HUES64 (cell line): ENCODE data around the gene ACBD3.

Source experiments
- H3K27ac ChIP-seq: 2 replicates; pipeline ENCODE4 v1.7.0; 2013; ENCODE audit warnings: low read depth, low read length, inconsistent platforms
- H3K27me3 ChIP-seq: 2 replicates; pipeline ENCODE4 v1.6.1; 2013; ENCODE audit warnings: mild to moderate bottlenecking, low read length; ENCODE audit not compliant: insufficient read depth
- H3K36me3 ChIP-seq: 2 replicates; pipeline ENCODE4 v1.6.1; 2013; ENCODE audit warnings: mild to moderate bottlenecking, low read length; ENCODE audit not compliant: insufficient read depth
- H3K4me1 ChIP-seq: 2 replicates; pipeline ENCODE4 v1.6.1; 2013; ENCODE audit warnings: mild to moderate bottlenecking, low read length, moderate library complexity; ENCODE audit not compliant: insufficient read depth
- H3K4me3 ChIP-seq: 2 replicates; pipeline ENCODE4 v1.5.1; 2013; ENCODE audit warnings: mild to moderate bottlenecking, low read length, moderate library complexity
- H3K9ac ChIP-seq: 2 replicates; pipeline ENCODE4 v1.6.1; 2013; ENCODE audit warnings: mild to moderate bottlenecking, low read depth, low read length
- H3K9me3 ChIP-seq: 2 replicates; pipeline ENCODE4 v1.6.1; 2013; ENCODE audit warnings: low read depth, low read length; ENCODE audit not compliant: insufficient read depth
- WGBS: fragments of 150-250, 120-280 bp; methylation state at CpG from one replicate; pipeline ENCODE4 v1.1.7; 2013; ENCODE audit warnings: missing lambda C conversion rate; 5-methylcytosine and 5-hydroxymethylcytosine counted together

The ACBD3 gene

DNA sequence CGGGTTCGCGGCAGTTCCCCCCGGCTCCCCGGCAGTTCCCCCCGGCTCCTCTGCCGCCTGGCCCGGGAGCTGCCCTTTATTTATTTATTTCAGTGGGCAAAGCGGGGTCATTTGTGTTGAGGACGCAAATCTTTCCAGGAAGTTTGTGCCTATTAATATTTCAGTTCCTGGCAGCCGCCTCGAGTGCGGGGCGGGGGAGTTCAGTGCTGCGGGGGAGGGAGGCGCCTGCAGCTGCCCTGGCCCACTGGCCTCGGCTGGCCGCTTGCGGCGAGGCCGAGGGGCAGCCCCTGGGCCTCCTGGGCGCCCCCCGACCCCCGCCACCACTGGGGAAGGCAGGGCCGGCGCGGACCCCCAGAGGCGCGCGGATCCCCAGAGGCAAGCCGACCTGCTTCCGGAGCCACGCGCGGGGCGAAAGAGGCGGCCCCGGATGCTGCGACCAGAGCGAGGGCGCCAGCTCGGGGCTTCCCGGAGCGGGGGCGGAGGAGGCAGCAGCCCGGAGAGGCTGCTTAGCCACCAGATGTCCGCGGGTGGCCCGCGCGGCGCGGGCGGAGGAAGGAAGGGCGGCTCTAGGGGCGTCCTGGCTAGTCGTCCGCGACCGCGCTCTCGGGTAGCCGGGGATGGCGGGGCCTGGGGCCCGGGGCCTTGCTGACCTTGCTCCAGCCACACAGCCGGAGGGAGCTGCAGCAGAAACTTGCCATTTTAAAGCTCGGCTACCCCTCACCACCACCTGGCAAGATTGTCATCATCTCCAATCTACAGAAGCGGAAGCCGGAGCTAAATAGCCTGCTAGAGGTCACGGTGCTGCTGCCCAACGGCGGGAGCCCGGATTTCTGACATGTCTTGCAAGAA is 76.1 kb downstream of the ACBD3 start:
- no peaks in the 10 kb centered on the region for H3K36me3 ChIP-seq
- peak overlapping the region; percentile 66 for H3K9ac ChIP-seq
- 2% methylated on average over 73 of the region's 73 CpGs for WGBS
- H3K27me3 ChIP-seq, result peaks cover 20% of the 10 kb centered on the region
- peak overlapping the region; percentile 71 for H3K4me3 ChIP-seq
- H3K4me1 ChIP-seq, result peaks cover 31% of the 10 kb centered on the region
- H3K27ac ChIP-seq, result peak overlapping the region; percentile 46; the same call in 1 of the 2 replicates
- no peaks in the 10 kb centered on the region for H3K9me3 ChIP-seq

DNA sequence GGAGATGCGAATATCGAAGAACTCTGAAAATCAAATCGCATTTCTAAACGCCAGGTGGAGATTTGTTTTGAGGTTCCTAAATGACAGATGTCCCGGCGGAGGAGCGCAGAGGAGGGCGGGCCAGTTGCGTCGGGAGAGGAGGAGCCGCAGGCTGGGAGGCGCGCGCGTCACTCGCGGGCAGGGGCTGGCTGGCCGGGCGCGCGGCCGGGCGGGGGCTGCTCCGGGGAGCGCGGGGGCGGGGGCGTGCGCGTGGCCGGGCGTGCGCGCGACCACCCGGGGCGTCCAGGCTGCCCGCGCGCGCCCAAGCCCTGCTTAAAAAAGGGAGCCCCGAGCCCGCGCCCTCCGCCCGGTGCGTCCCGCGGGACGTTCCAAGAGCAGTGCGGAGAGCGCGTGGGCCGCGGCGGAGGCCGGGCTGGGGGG is 76.7 kb downstream of the ACBD3 start:
- under 1% methylated on average over 57 of the region's 57 CpGs for WGBS
- H3K27me3 ChIP-seq, result peaks cover 20% of the 10 kb centered on the region
- no peaks in the 10 kb centered on the region for H3K36me3 ChIP-seq
- peak overlapping the region; percentile 76; the same call in 1 of the 2 replicates for H3K27ac ChIP-seq
- no peaks in the 10 kb centered on the region for H3K9me3 ChIP-seq
- peaks cover 32% of the 10 kb centered on the region for H3K4me1 ChIP-seq
- H3K4me3 ChIP-seq, result peak overlapping the region; percentile 71
- H3K9ac ChIP-seq, result peak overlapping the region; percentile 66

GRCh38 chr1:226108935-226109828 is 77.4 kb downstream of the ACBD3 start:
- 20% methylated on average over 23 of the region's 23 CpGs for WGBS
- Histone ChIP-seq H3K9ac (0 out of 2 replicates have a peak overlapping the region, but pooled peaks have one; percentile 45), H3K4me1 (peaks cover 34% of the 10 kb centered on the region), H3K27me3 (peaks cover 20% of the 10 kb centered on the region), H3K36me3 (no peaks in the 10 kb centered on the region), H3K27ac (peak overlapping the region; percentile 76; the same call in 1 of the 2 replicates), H3K9me3 (no peaks in the 10 kb centered on the region), H3K4me3 (peak overlapping the region; percentile 71)

DNA sequence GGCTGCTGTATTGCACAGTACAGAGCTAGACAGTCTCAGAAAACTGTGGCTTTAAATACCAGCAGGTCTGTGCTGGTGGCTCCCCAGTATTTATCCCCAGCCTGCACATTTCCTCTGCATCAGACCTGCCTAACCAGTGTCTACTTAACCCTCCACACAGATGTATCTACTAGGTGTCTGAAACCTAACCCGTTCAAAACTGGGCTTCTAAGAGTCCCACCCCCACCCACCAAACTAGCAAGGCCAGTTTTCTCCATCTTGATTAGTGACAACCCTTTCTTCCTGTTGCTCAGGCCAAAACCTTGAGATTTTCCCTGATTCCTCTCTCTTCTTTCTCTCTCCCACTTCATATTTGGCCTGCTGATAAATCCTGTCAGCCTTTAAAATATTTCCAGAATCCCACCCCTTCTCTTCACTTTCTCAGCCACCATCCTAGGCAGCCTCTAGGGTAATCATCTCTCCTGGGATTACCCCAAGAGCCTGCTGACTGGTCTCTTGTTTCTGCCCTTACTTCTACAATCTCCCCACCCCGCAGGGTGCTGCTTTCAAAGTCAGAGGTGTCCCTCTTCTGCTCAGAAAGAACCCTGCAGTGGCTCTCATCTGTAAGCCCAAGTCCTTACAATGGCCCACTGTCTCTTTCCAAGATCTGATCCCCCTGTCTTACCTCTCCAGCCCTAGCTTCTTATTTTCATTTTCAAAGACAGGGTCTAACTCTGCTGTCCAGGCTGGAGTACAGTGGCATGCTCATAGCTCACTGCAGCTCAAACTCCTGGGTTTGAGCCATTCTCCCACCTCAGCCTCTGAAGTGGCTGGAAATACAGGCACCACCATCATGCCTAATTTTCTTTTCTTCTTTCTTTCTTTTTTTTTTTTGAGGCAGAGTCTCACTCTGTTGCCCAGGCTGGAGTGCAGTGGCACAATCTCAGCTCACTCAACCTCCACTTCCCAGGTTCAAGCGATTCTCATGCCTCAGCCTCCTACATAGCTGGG is 78.8 kb downstream of the ACBD3 start:
- Histone ChIP-seq H3K4me3 (no peak overlapping the region), H3K4me1 (peaks cover 33% of the 10 kb centered on the region), H3K27me3 (peaks cover 20% of the 10 kb centered on the region), H3K9ac (no peak overlapping the region), H3K36me3 (no peaks in the 10 kb centered on the region), H3K9me3 (no peaks in the 10 kb centered on the region), H3K27ac (no peak overlapping the region)
- 71% methylated on average over 3 of the region's 3 CpGs for WGBS

DNA sequence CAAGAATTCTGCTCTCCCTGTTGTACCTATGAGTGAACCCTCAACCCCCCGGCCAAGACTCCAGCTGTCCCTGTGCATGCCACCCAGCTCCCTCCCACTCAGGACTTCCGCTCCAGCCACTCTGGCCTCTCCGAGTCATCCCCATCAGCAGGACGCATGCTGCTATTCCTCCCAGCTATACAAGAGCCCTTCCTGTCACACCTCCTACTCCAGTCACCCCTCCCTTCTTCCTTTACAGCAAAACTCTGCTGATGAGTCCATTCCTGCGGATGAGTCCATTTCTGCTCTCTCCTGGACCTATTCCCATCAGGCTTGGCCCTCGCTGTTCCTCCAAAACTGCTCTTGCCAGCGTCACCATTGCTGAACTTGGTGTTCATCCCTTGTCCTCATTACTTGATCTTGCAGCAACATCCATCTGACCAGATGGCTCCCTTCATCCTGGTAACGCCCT is 81.8 kb downstream of the ACBD3 start:
- WGBS, result 66% methylated on average over 8 of the region's 8 CpGs

GRCh38 chr1:226100436-226101391 is 85.8 kb downstream of the ACBD3 start:
- peaks cover 16% of the 10 kb centered on the region for H3K27me3 ChIP-seq
- WGBS, result 21% methylated on average over 29 of the region's 32 CpGs
- H3K9ac ChIP-seq, result no peak overlapping the region
- peaks cover 9% of the 10 kb centered on the region; the same call in 1 of the 2 replicates for H3K4me1 ChIP-seq
- H3K36me3 ChIP-seq, result no peaks in the 10 kb centered on the region
- no peak overlapping the region for H3K27ac ChIP-seq
- H3K4me3 ChIP-seq, result peak overlapping the region; percentile 57
- no peaks in the 10 kb centered on the region for H3K9me3 ChIP-seq

More for the DNA sequence above, 81.8 kb downstream of the ACBD3 start:
- no peak overlapping the region for H3K4me3 ChIP-seq
- no peak overlapping the region for H3K27ac ChIP-seq
- H3K4me1 ChIP-seq, result peaks cover 19% of the 10 kb centered on the region
- H3K27me3 ChIP-seq, result peaks cover 6% of the 10 kb centered on the region
- no peak overlapping the region for H3K9ac ChIP-seq
- no peaks in the 10 kb centered on the region for H3K36me3 ChIP-seq
- H3K9me3 ChIP-seq, result no peaks in the 10 kb centered on the region

GRCh38 chr1:226098870-226099835 is 87.4 kb downstream of the ACBD3 start:
- 93% methylated on average over 3 of the region's 3 CpGs for WGBS

GRCh38 chr1:226097866-226098625 is 88.5 kb downstream of the ACBD3 start:
- H3K9ac ChIP-seq, result no peak overlapping the region
- H3K36me3 ChIP-seq, result no peaks in the 10 kb centered on the region
- peaks cover 16% of the 10 kb centered on the region for H3K27me3 ChIP-seq
- peaks cover 6% of the 10 kb centered on the region; the same call in 1 of the 2 replicates for H3K4me1 ChIP-seq
- no peak overlapping the region for H3K4me3 ChIP-seq
- WGBS, result 78% methylated on average over 5 of the region's 5 CpGs
- no peak overlapping the region for H3K27ac ChIP-seq
- H3K9me3 ChIP-seq, result no peaks in the 10 kb centered on the region

More at GRCh38 chr1:226098870-226099835, 87.4 kb downstream of the ACBD3 start:
- Histone ChIP-seq H3K9ac (no peak overlapping the region), H3K36me3 (no peaks in the 10 kb centered on the region), H3K4me3 (no peak overlapping the region), H3K27me3 (peaks cover 16% of the 10 kb centered on the region), H3K9me3 (no peaks in the 10 kb centered on the region), H3K27ac (no peak overlapping the region), H3K4me1 (peaks cover 6% of the 10 kb centered on the region; the same call in 1 of the 2 replicates)
